T47D (cell line): ENCODE results near the gene NMT1.

Source experiments
- DNase-seq, 2 experiments: peaks; one replicate each; pipeline versions ENCODE4 v3.0.0 to v3.0.0-alpha.2; 2011 to 2012; ENCODE audit warnings: low read depth in 1 of 2, low spot score in 1 of 2
- JUND ChIP-seq: IDR thresholded peaks from 2 replicates; pipeline ENCODE4 v1.6.1; 2012; ENCODE audit warnings: low read depth
- in situ Hi-C: cut with HindIII; loops from 2 replicates; pipeline ENCODE4 v1.10.0; 2016; ENCODE audit warnings: low sequenced_read_pairs, low pct_unique_long_range_greater_than_20kb

Gene NMT1

DNA sequence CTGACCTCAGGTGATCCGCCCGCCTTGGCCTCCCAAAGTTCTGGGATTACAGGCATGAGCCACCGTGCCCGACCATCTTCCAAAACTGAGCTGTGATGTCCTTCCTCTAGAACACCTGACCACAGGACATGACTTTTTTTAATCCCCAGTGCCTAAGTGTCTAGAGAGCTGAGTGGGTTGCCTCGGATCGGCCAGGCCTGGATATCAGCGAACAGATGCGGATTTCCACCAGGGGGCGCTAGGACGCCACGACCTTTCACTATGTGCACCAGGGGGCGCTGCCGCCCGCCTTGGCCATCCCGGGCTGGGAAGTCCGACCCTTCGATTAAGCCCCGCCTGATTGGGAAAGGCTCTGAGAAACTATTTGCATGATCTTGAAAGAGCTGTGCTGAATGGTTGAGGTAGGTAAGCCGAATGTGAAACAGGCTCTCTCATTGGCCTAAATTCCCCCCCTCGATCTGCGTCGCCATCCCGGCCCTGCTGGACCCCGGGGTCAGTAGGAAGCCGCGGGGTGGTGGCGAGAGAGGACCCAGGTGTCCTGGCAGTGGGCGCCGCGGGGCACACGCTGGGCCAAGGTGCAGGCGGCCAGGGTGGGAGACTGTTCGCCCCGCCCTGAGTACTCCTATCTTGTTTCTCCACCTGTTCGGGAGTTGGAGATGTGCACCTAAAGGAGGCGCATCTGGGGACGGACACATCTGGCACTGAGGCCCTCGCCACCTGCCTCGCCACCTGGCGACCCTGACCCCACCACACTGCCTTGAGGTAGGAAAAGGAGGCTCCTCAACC is 74.3 kb downstream of the NMT1 start, which contains the start of gene ACBD4:
Gene ACBD4, plus strand, starts transcription at position 496 of the 786 bp plus-strand sequence. CDS start 458 bp downstream, outside the sequence.
- in situ Hi-C loops, result no loop called here
- TF ChIP-seq JUND, result no peak
- DNase-seq, result peak; percentile 99 to 100

DNA sequence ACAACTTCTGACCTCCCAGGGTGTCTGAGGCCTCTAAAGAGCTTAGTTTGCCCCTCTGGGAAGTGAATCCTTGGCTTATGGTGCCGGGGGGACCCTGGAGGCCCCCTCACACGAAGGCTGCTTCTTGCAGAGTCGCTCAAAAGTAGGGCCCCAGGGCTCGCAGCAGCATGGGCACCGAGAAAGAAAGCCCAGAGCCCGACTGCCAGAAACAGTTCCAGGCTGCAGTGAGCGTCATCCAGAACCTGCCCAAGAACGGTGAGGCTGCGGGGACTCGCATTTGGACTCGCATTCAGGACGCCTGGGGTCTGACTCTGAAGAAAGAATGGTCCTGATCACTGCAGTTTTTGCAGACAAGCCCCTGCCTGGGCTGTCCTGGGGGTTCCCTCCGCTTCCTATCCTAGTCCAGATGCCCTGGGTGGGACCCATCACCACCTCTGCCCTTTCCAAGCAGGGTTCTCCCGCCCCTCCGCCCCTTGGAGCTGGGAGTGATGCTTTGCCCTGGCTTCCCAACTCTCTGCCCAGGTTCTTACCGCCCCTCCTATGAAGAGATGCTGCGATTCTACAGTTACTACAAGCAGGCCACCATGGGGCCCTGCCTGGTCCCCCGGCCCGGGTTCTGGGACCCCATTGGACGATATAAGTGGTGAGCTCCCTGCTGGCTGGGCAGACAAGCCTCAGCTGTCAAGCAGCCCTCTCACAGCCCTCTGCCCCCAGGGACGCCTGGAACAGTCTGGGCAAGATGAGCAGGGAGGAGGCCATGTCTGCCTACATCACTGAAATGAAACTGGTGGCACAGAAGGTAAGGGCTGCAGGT is 75.1 kb downstream of the NMT1 start:
- no peak for TF ChIP-seq JUND
- DNase-seq, result no peak
- in situ Hi-C loops, result no loop called here

DNA sequence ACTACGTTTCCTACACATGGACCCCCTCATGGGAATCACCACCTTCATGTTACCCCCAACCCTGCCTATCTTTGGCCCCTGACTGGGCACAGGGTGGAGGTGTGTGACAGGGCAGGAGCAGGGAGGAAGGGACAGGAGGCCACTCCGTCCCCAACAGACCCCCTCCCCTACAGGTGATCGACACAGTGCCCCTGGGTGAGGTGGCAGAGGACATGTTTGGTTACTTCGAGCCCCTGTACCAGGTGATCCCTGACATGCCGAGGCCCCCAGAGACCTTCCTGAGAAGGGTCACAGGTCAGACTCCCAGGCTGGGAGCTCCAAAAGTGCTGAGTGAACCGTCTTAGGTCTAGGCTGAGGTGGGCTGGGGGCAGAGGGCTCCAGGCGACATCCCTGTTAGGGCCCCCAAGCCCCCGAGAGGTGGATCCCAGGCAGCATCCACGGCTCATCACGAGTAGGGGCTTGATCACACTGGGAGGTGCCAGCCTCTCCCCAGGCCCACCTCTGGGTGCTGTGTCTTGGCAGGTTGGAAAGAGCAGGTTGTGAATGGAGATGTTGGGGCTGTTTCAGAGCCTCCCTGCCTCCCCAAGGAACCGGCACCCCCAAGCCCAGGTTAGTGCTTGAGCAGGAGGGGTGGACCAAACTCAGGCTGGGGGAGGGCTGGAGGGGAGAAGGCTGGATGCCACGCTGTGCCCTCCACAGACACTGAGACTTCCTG is 75.9 kb downstream of the NMT1 start:
- in situ Hi-C loops, result no loop called here

DNA sequence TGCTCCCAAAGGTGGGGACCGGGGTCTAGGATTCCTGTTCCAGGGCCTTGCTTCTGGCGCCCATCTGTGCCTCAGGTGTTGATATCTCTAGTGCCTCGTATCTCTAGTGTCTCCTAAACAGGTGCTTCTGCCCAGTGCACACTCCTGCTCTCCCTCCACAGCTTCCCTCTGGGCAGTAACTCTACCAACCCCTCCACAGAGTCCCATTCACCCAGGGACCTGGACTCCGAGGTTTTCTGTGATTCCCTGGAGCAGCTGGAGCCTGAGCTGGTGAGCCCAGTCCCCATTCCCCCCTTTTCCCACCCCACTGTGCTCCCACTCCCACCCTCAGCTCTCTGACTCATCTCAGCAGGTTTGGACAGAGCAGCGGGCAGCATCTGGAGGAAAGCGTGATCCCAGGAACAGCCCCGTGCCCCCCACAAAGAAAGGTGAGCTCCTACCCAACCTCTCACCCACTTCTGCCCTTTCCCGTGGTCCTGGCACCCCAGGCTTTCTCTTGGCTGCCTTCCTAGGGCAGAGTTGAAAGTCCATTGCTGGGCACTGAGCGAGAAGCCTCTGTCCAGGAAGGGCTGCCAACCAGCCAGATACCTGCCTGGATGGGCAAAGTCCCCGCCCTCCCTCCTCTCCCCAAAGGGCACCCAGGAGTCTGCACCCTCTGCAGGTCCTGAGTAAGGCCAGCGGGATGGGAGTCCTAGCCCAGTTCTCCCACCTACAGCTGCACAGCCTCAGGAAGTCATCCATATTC is 76.6 kb downstream of the NMT1 start:
- no peak for TF ChIP-seq JUND
- DNase-seq, result no peak
- in situ Hi-C loops, result no loop called here

More for the DNA sequence above, 75.9 kb downstream of the NMT1 start:
- no peak for TF ChIP-seq JUND
- DNase-seq, result no peak

DNA sequence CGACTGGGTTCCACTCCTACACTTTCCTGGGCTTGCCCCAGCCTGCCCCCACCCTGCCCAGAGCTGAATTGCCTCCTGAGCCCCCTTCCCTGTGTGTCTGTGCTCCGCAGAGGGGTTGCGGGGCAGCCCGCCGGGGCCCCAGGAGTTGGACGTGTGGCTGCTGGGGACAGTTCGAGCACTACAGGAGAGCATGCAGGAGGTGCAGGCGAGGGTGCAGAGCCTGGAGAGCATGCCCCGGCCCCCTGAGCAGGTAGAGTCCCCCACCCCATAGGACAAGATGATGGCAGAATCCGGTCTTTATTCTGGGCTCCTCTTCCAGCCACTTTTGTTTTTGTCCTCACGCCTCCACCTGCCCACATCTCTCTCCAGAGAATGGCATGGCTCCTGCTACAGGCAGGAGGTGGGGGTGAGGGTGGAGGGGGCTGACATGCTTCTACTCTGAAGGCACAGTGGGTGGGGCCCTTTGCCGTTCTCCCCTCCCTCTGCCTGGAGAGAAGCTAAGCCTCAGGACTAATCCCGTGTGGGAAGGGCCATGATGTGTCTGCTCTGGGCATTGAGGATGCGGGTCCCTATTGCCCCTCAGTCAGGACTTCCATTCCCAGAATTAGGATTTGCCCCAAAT is 77.9 kb downstream of the NMT1 start:
- no peak for DNase-seq
- in situ Hi-C loops, result no loop called here

DNA sequence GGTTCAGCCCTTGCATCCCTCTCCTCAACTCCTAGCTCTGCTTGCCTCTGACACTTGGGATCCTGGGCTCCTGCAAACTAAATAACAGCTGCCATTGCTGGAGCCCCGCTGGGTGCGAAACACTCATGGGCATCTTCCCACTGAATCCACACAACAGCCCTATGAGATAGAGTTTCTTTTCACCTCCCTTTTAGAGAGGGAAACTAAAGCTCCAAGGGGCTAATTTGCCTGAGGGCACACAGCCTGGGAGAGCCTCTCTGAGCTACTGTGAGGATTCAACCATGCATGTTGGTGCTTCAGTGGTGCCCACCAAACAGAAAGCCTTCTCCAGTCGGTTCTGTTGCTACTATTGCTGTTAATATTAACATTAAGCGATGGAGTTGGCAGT is 78.4 kb downstream of the NMT1 start:
- no peak for DNase-seq
- no peak for TF ChIP-seq JUND
- in situ Hi-C loops, result no loop called here

More for the DNA sequence above, 77.9 kb downstream of the NMT1 start:
- TF ChIP-seq JUND, result no peak

DNA sequence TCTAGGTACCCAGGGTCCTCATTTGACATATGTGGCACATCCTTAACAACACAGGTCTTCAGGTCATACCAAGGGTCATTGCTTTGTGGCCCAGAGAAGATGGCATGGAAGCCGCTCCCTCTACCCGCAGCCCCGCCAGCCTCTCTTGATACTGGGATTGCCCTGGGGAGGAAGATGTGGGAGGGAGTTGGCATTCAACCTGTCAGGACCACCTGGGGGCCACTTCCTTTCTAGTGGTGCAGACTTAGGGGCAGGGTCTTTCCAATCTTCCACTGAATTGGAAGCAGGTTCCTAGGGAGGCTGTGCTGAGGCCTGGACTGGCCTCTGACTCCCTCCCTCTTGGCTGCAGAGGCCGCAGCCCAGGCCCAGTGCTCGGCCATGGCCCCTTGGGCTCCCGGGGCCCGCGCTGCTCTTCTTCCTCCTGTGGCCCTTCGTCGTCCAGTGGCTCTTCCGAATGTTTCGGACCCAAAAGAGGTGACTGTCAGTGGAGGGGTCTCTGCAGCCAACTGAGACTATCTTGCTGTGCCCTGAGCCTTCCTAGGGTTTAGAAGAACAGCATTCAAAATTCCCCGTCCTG is 82.1 kb downstream of the NMT1 start:
- in situ Hi-C loops, result no loop called here
- TF ChIP-seq JUND, result no peak
- DNase-seq, result no peak

DNA sequence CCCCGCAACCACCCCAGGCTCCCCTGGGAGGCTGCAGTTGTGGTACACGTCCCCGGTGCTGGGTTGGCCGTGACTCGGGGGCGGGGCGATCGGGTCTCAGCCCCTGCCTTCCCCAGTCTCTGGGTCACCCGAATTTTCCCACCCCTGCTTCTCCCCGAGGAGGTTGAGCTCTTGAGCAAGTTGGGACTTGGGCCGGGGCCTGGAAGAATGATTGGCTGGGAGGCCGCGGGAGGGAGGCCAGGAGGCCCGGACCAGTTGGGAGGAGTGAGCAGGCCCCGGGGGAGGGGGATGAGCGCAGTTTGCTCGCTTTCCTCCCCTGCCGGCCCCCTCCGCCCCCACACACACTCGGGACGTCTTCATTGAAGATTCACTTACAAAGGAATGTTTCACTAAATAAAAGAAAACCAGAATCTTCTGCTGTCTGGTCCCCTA is 82.7 kb downstream of the NMT1 start:
- in situ Hi-C loops, result no loop called here
- no peak for DNase-seq
- TF ChIP-seq JUND, result no peak

DNA sequence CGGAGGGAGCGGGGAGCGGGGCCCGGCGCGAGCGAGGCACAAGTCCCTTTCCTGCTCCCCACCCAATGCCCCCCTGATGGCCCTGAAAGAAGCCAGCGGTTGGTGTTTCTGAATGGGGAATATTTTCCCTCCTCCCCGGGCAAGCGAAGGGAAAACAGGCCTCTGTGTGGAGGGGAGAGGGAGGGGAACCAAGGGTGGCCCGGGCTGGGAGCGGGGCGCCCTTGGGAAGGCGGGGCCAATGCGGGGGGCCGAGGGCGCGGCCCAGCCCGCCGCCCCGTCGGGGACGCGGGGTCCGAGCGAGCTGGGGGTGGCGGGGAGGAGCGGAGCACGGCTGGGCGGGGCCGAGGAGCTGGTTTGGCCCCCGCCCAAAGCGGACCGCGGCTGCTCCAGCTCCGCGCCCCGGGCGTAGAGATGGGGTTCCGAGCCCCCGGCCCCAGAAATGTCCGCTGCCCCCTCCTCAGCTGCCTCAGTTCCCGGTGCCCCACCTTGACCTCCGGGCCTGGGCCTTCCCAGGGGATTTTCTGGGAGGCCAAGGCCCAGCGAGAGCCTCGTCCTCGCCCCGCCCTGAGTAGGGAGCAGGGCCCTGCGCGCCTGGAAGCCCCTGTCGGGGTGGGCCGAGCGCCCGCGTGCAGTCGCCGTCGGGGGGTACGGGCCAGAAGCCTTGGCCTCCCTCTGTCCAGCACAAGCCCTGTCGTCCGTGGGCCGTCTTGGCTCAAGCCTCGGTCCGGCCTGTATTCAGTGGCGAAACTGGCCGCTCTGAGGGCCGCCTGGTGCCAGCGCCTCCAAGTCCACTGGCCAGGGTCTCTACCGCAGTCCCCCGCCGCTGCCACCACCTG is 83.3 kb downstream of the NMT1 start:
- no peak for TF ChIP-seq JUND
- in situ Hi-C loops, result no loop called here
- no peak for DNase-seq

DNA sequence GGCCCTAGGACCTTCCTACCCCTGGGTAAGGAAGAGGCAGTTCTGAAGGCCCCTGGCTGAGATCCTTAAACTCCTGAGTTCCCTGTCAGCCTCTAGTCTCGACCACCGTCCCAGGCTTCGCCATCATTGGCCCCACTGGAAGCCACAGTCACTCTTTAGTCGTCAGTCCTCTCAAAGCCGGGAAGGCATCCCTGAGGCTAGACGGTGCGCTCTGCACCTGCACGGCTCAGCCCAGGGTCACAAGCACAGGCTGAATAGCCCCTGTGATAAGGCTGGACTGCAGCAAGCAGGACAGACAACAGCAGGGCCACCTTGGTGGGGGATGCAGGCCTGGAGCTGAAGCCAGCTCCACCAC is 83.9 kb downstream of the NMT1 start:
- no peak for TF ChIP-seq JUND
- no peak for DNase-seq
- in situ Hi-C loops, result no loop called here

DNA sequence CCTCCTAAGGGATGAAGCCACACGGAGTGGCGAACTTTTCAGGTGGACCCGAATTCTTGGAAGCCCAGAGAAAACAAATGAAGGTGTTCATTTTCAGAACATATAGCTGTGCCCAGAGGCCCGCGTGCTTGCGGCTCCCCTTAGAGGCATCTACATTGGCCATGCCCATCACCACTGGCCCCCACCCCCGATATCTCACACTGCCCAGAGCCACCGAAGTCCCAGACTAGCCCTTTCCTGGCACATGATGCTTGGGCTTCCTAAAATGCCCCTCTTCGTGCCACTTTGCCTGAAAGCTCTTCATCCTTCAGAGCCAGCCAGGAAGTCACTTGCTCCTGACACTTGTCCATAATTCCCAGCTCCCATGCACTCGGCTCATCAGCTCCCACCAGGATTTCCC is 85.0 kb downstream of the NMT1 start:
- in situ Hi-C loops, result no loop called here
- no peak for TF ChIP-seq JUND
- DNase-seq, result no peak
